IMR-90 (cell line): ENCODE data around the gene CEP55. TPM values are rescaled to one million over a fixed set of nuclear protein-coding genes. Genes with fewer than 3 reads are reported as not detected.

ENCODE experiments used
- ATAC-seq: fragments of 200-7000 bp; cut with Tn5 transposase; 2 replicates; pipeline ENCODE4 v1.9.1; 2020; ENCODE audit warnings: low read depth, mild to moderate bottlenecking, moderate library complexity
- BruUV-seq: library from RNA; stranded (reverse); fragments of 400-500 nt; replicated peaks from 2 replicates; lab custom pipeline; 2021; lab: Mats Ljungman, UMichigan
- CTCF ChIA-PET: fragments of 300-600 bp; formaldehyde crosslinking; extraction: SDS; loops from one replicate; lab custom pipeline; 2021; ENCODE audit warnings: antibody characterized with exemption; lab: Yijun Ruan, JAX
- POLR2A ChIA-PET: fragments of 300-600 bp; sonication (Branson Sonifier 250); formaldehyde crosslinking; loops from one replicate; lab custom pipeline; 2022; ENCODE audit warnings: antibody characterized with exemption; ENCODE audit not compliant: unreplicated experiment; lab: Charles Lee
- DNase-seq: peaks from one replicate; pipeline ENCODE4 v3.0.0; 2013
- H2AFZ ChIP-seq: replicated peaks from 2 replicates; pipeline ENCODE3; 2013; ENCODE audit warnings: low read length, mild to moderate bottlenecking; ENCODE audit not compliant: poor library complexity
- H2AK5ac ChIP-seq: 2 replicates; pipeline ENCODE4 v1.6.1; 2013; ENCODE audit warnings: low read depth, low read length, inconsistent platforms
- H2AK9ac ChIP-seq: replicated peaks from 2 replicates; pipeline ENCODE3; 2013; ENCODE audit warnings: mild to moderate bottlenecking, low read depth, low read length, moderate library complexity; ENCODE audit not compliant: poor library complexity
- H2BK120ac ChIP-seq: 2 replicates; pipeline ENCODE4 v1.6.1; 2013; ENCODE audit warnings: low read depth, low read length, inconsistent platforms
- H2BK15ac ChIP-seq: 3 replicates; pipeline ENCODE4 v1.6.1; 2013; ENCODE audit warnings: low read depth, low read length, inconsistent platforms
- H2BK20ac ChIP-seq: 2 replicates; pipeline ENCODE4 v1.6.1; 2013; ENCODE audit warnings: low read depth, mild to moderate bottlenecking, inconsistent platforms, low read length, moderate library complexity
- H2BK5ac ChIP-seq: 2 replicates; pipeline ENCODE4 v1.6.1; 2013; ENCODE audit warnings: mild to moderate bottlenecking, low read depth, low read length, inconsistent platforms; ENCODE audit not compliant: poor library complexity, severe bottlenecking
- H3K14ac ChIP-seq: replicated peaks from 2 replicates; pipeline ENCODE4 v1.6.1; 2013; ENCODE audit warnings: low read depth, low read length, inconsistent platforms
- H3K18ac ChIP-seq: 2 replicates; pipeline ENCODE4 v1.6.1; 2013; ENCODE audit warnings: low read depth, low read length, control low read depth
- H3K23ac ChIP-seq: 2 replicates; pipeline ENCODE4 v1.6.1; 2013; ENCODE audit warnings: low read depth, low read length, inconsistent platforms
- H3K27ac ChIP-seq: 2 replicates; pipeline ENCODE4 v1.5.1; 2013; ENCODE audit warnings: mild to moderate bottlenecking, control low read depth, low read length; ENCODE audit not compliant: insufficient read depth
- H3K27me3 ChIP-seq: 2 replicates; pipeline ENCODE4 v1.6.1; 2013; ENCODE audit warnings: low read length; ENCODE audit not compliant: control insufficient read depth, insufficient read depth
- H3K36me3 ChIP-seq: 2 replicates; pipeline ENCODE4 v1.6.1; 2013; ENCODE audit warnings: low read length, mixed read lengths; ENCODE audit not compliant: control insufficient read depth, insufficient read depth
- H3K4ac ChIP-seq: 2 replicates; pipeline ENCODE4 v1.6.1; 2013; ENCODE audit warnings: low read depth, low read length, inconsistent platforms
- H3K4me1 ChIP-seq: 2 replicates; pipeline ENCODE4 v1.6.1; 2013; ENCODE audit warnings: low read length, mixed read lengths; ENCODE audit not compliant: control insufficient read depth, insufficient read depth
- H3K4me2 ChIP-seq: 2 replicates; pipeline ENCODE4 v1.6.1; 2013; ENCODE audit warnings: low read depth, mild to moderate bottlenecking, control low read depth, low read length, moderate library complexity
- H3K4me3 ChIP-seq: 2 replicates; pipeline ENCODE4 v1.5.1; 2013; ENCODE audit warnings: low read depth, mild to moderate bottlenecking, control low read depth, low read length, moderate library complexity; ENCODE audit not compliant: insufficient read depth
- H3K56ac ChIP-seq: 2 replicates; pipeline ENCODE4 v1.6.1; 2013; ENCODE audit warnings: low read length, inconsistent platforms; ENCODE audit not compliant: insufficient read depth; ENCODE audit errors: extremely low read depth
- H3K79me1 ChIP-seq, 2 experiments: 2 replicates each; pipeline ENCODE4 v1.6.1; 2013; ENCODE audit warnings: low read length in 2 of 2, inconsistent platforms in 1 of 2, low read depth in 1 of 2
- H3K9ac ChIP-seq: 2 replicates; pipeline ENCODE4 v1.6.1; 2013; ENCODE audit warnings: low read depth, low read length, control low read depth
- H3K9me1 ChIP-seq: 2 replicates; pipeline ENCODE4 v1.6.1; 2013; ENCODE audit warnings: low read length, inconsistent platforms; ENCODE audit not compliant: insufficient read depth
- H3K9me3 ChIP-seq: 2 replicates; pipeline ENCODE4 v1.6.1; 2013; ENCODE audit warnings: low read length; ENCODE audit not compliant: control insufficient read depth, insufficient read depth
- H4K20me1 ChIP-seq: 2 replicates; pipeline ENCODE4 v1.6.1; 2013; ENCODE audit warnings: low read length, inconsistent platforms; ENCODE audit not compliant: insufficient read depth
- H4K5ac ChIP-seq: 2 replicates; pipeline ENCODE4 v1.6.1; 2013; ENCODE audit warnings: mild to moderate bottlenecking, low read depth, low read length, control low read depth
- H4K8ac ChIP-seq, 2 experiments: 2 replicates each; pipeline ENCODE4 v1.6.1; 2013; ENCODE audit warnings: low read depth in 2 of 2, low read length in 2 of 2, control low read depth in 1 of 2, inconsistent platforms in 1 of 2
- H4K91ac ChIP-seq: 2 replicates; pipeline ENCODE4 v1.6.1; 2013; ENCODE audit warnings: low read depth, low read length, inconsistent platforms; ENCODE audit not compliant: insufficient read depth
- CHD1 ChIP-seq: IDR thresholded peaks from 2 replicates; pipeline ENCODE4 v1.6.1; 2012; ENCODE audit warnings: low read depth, low read length, improper control_type of control experiment
- CTCF ChIP-seq: conservative IDR thresholded peaks from 2 replicates; pipeline ENCODE4 v1.5.1; 2012; ENCODE audit warnings: mild to moderate bottlenecking, low read depth, low read length, improper control_type of control experiment
- ELK1 ChIP-seq: fragments of 150-350 bp; IDR thresholded peaks from 2 replicates; pipeline ENCODE4 v1.6.1; 2016; ENCODE audit warnings: low read depth, mild to moderate bottlenecking, low read length, moderate library complexity, borderline replicate concordance
- MXI1 ChIP-seq: IDR thresholded peaks from 2 replicates; pipeline ENCODE4 v1.6.1; 2012; ENCODE audit warnings: low read depth, mild to moderate bottlenecking, low read length, moderate library complexity, borderline replicate concordance
- NFE2L2 ChIP-seq: fragments of 150-350 bp; IDR thresholded peaks from 2 replicates; pipeline ENCODE4 v1.6.1; 2016; ENCODE audit warnings: low read depth, mild to moderate bottlenecking, low read length
- USF2 ChIP-seq: fragments of 150-350 bp; IDR thresholded peaks from 2 replicates; pipeline ENCODE4 v1.6.1; 2017; ENCODE audit warnings: mild to moderate bottlenecking, antibody characterized with exemption, low read length, low read depth
- dilution Hi-C: fragments of 300-500 bp; cut with HindIII; formaldehyde crosslinking; loops from one replicate; pipeline ENCODE4 v1.14.3; 2018; ENCODE audit warnings: low sequenced_read_pairs; ENCODE audit not compliant: unreplicated experiment
- in situ Hi-C: fragments of 300-500 bp; cut with MboI; formaldehyde crosslinking; loops from 3 replicates; pipeline ENCODE4 v1.14.3; 2019; ENCODE audit warnings: low sequenced_read_pairs, inconsistent platforms, mixed read lengths
- intact Hi-C: fragments of 100-400 bp; cut with micrococcal nuclease; formaldehyde crosslinking; loops from 2 replicates; pipeline ENCODE4 v1.10.0; 2022
- polyA plus RNA-seq, 3 experiments: library from polyadenylated mRNA; depleted of rRNA; stranded (reverse); fragments of >200 nt; gene quantifications; 2 replicates each; pipeline ENCODE4 v1.2.3, GENCODE V29; 2012; ENCODE audit warnings: low replicate concordance in 1 of 3
- total RNA-seq: library from RNA; depleted of rRNA; stranded (reverse); fragments of >200 nt; gene quantifications from 2 replicates; pipeline ENCODE4 v1.2.3, GENCODE V29; 2012

The CEP55 gene
- total and polyA plus RNA-seq, 2 of the 4 experiments (the other 2 are of a cell fraction) = 15.7 to 23.5 TPM

GRCh38 chr10:93547522-93547921 is 51.1 kb downstream of the CEP55 start:
- in situ Hi-C loops = no loop called here
- intact Hi-C loops = no loop called here
- CTCF ChIA-PET = no interaction called here

More at GRCh38 chr10:93547522-93547921, 51.1 kb downstream of the CEP55 start:
- POLR2A ChIA-PET = no interaction called here
- Histone ChIP-seq H3K9me1 (peaks cover 6% of the 10 kb centered on the region; the same call in 1 of the 2 replicates), H4K5ac (no peak overlapping the region), H3K9me3 (no peaks in the 10 kb centered on the region), H3K36me3 (no peaks in the 10 kb centered on the region), H2BK15ac (no peak overlapping the region; the same call in 1 of the 3 replicates), H3K27ac (no peak overlapping the region), H3K18ac (no peak overlapping the region), H3K23ac (no peak overlapping the region; the same call in 1 of the 2 replicates), H4K91ac (no peak overlapping the region), H2BK120ac (peak overlapping the region; percentile 41; the same call in 1 of the 2 replicates), H3K4me1 (peaks cover 6% of the 10 kb centered on the region), H3K79me1 (no peaks in the 10 kb centered on the region), H3K9ac (no peak overlapping the region), H3K4me2 (no peak overlapping the region), H2BK5ac (peak overlapping the region; percentile 57), H3K56ac (no peak overlapping the region), H2AK5ac (no peak overlapping the region; the same call in 1 of the 2 replicates), H2AFZ (no peak overlapping the region), H4K20me1 (no peaks in the 10 kb centered on the region), H3K4ac (no peak overlapping the region; the same call in 1 of the 2 replicates), H3K14ac (no peak overlapping the region), H2AK9ac (no peak overlapping the region), H3K27me3 (no peaks in the 10 kb centered on the region; the same call in 1 of the 2 replicates), H4K8ac (no peak overlapping the region), H2BK20ac (0 out of 2 replicates have a peak overlapping the region, but pooled peaks have one; percentile 47), H3K4me3 (no peak overlapping the region)
- BruUV-seq = no TSS peak
- dilution Hi-C loops = no loop called here
- TF ChIP-seq USF2 (no peak), ELK1 (no peak), CTCF (no peak), CHD1 (no peak), NFE2L2 (no peak), MXI1 (no peak)
- DNase-seq (no peak), ATAC-seq (no peak)
